Ovary (tissue), 10 donors: ENCODE data around the gene TAF1. TPM values are rescaled to one million over a fixed set of nuclear protein-coding genes. Genes with fewer than 3 reads are reported as not detected.
"Not testable (repeated sequence)": the region's sequence is repeated elsewhere in the genome, so short reads cannot be mapped to it uniquely, and the experiment has no call there.

ENCODE experiments used
- DNase-seq, 5 donors: peaks; one replicate each; pipeline ENCODE4 v3.0.0-alpha.2; 2019 to 2020
- H3K27ac ChIP-seq, 2 donors: fragments of 200-600 bp; one replicate each; pipeline versions ENCODE4 v1.5.1 to v1.8.0; 2019 to 2022
- H3K27me3 ChIP-seq: fragments of 200-600 bp; one replicate; pipeline ENCODE4 v1.8.0; 2022
- H3K36me3 ChIP-seq: fragments of 200-600 bp; sonication (generic); one replicate; pipeline ENCODE4 v1.5.1; 2019
- H3K4me1 ChIP-seq: one replicate; pipeline ENCODE4 v1.8.1; 2013; ENCODE audit warnings: mild to moderate bottlenecking, moderate library complexity; ENCODE audit not compliant: insufficient read depth
- H3K4me3 ChIP-seq: fragments of 200-600 bp; sonication (generic); one replicate; pipeline ENCODE4 v1.5.1; 2017
- H3K9me3 ChIP-seq, 2 donors: fragments of 200-600 bp in 1 of 2; sonication (generic) in 1 of 2; one replicate each; pipeline versions ENCODE4 v1.5.1 to v1.8.1; 2013 to 2019; ENCODE audit warnings: mild to moderate bottlenecking in 1 of 2, moderate library complexity in 1 of 2
- EP300 ChIP-seq: sonication (generic); formaldehyde crosslinking; IDR thresholded peaks from one replicate; pipeline ENCODE4 v1.6.1; 2017; ENCODE audit warnings: antibody characterized with exemption
- POLR2A ChIP-seq: fragments of 450-650 bp; IDR thresholded peaks from one replicate; pipeline ENCODE4 v1.6.1; 2017; ENCODE audit warnings: antibody characterized with exemption, mild to moderate bottlenecking, moderate library complexity
- WGBS, 3 donors: extraction: QIAGEN DNeasy Blood & Tissue Kit in 1 of 3; methylation state at CpG; one replicate each; pipeline versions ENCODE4 v1.1.5 to v1.1.7; 2013 to 2017; 5-methylcytosine and 5-hydroxymethylcytosine counted together
- intact Hi-C, 4 donors: fragments of 100-400 bp; cut with DNase I; formaldehyde crosslinking; loops; one replicate each; pipeline versions ENCODE4 v1.11.0 to v1.15.1; 2022 to 2023
- long read RNA-seq, 3 donors: library from polyadenylated mRNA in 2 of 3; unstranded in 2 of 3; transcript quantifications; one replicate each; pipeline ENCODE4 v2.0.0 and lab custom pipeline, GENCODE V29; 2021 to 2026
- polyA plus RNA-seq, 2 donors: library from polyadenylated mRNA; stranded (reverse); fragments of 200-250 nt in 1 of 2; fragments of 350-450 nt in 1 of 2; fragmentation: Illumina TruSeq in 1 of 2; extraction: RNeasy Lipid Tissue Mini Kit (QIAGEN cat#74804) in 1 of 2; gene quantifications; one replicate each; pipeline ENCODE4 v1.2.3, GENCODE V29; 2013 to 2014
- total RNA-seq, 7 donors: library from RNA; depleted of rRNA in 2 of 7; stranded (reverse); fragments of >200 nt in 2 of 7; fragmentation: NEBNext Ultra II Directional in 3 of 7; extraction: Animal tissue kit (Norgen Biotek cat#: 25700) in 3 of 7; gene quantifications; one replicate each; pipeline versions ENCODE4 v1.1.0 to v1.2.4, GENCODE V29; 2016 to 2023
- TF ChIP-seq, protein P1 (sequence below), 3 donors: fragments of 450-650 bp in 2 of 3; fragments of 200-600 bp in 1 of 3; IDR thresholded peaks; one replicate each; pipeline versions ENCODE4 v1.5.1 to v1.8.0; 2016 to 2022; ENCODE audit warnings: antibody characterized with exemption in 3 of 3, mild to moderate bottlenecking in 1 of 3
- donor health status: DM: no; HTN: no; CAD: no; lungs with moderate emphysema.
- donor health status: DM: no; HTN: no; CAD: no.
- donor health status: Bipolar disorder and iron deficiency.
- donor health status: DM: yes; HTN: yes; CAD: no.
- donor health status: DM: no; HTN: no; CAD: no.
- donor health status: DM: yes; HTN: yes; CAD: no.

Gene TAF1, protein sequence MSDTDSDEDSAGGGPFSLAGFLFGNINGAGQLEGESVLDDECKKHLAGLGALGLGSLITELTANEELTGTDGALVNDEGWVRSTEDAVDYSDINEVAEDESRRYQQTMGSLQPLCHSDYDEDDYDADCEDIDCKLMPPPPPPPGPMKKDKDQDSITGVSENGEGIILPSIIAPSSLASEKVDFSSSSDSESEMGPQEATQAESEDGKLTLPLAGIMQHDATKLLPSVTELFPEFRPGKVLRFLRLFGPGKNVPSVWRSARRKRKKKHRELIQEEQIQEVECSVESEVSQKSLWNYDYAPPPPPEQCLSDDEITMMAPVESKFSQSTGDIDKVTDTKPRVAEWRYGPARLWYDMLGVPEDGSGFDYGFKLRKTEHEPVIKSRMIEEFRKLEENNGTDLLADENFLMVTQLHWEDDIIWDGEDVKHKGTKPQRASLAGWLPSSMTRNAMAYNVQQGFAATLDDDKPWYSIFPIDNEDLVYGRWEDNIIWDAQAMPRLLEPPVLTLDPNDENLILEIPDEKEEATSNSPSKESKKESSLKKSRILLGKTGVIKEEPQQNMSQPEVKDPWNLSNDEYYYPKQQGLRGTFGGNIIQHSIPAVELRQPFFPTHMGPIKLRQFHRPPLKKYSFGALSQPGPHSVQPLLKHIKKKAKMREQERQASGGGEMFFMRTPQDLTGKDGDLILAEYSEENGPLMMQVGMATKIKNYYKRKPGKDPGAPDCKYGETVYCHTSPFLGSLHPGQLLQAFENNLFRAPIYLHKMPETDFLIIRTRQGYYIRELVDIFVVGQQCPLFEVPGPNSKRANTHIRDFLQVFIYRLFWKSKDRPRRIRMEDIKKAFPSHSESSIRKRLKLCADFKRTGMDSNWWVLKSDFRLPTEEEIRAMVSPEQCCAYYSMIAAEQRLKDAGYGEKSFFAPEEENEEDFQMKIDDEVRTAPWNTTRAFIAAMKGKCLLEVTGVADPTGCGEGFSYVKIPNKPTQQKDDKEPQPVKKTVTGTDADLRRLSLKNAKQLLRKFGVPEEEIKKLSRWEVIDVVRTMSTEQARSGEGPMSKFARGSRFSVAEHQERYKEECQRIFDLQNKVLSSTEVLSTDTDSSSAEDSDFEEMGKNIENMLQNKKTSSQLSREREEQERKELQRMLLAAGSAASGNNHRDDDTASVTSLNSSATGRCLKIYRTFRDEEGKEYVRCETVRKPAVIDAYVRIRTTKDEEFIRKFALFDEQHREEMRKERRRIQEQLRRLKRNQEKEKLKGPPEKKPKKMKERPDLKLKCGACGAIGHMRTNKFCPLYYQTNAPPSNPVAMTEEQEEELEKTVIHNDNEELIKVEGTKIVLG (N-terminal part only)
- total RNA-seq, result 10 to 100 TPM; 25.5 to 52.0 (median 46.0) TPM
- polyA plus RNA-seq, result 10 to 100 TPM; 20.0 to 33.8 TPM
- long read RNA-seq, donor 1, partial matches to known transcripts, result 17 of 35 reads
- long read RNA-seq, donor 1, other reads (novel, unspliced or antisense), result 18 of 35 reads
- long read RNA-seq, donor 2, partial matches to known transcripts, result 0 of 1 reads
- long read RNA-seq, donor 2, other reads (novel, unspliced or antisense), result 0 of 1 reads
- long read RNA-seq, donor 3, partial matches to known transcripts, result 5 of 15 reads
- long read RNA-seq, donor 3, other reads (novel, unspliced or antisense), result 10 of 15 reads

DNA sequence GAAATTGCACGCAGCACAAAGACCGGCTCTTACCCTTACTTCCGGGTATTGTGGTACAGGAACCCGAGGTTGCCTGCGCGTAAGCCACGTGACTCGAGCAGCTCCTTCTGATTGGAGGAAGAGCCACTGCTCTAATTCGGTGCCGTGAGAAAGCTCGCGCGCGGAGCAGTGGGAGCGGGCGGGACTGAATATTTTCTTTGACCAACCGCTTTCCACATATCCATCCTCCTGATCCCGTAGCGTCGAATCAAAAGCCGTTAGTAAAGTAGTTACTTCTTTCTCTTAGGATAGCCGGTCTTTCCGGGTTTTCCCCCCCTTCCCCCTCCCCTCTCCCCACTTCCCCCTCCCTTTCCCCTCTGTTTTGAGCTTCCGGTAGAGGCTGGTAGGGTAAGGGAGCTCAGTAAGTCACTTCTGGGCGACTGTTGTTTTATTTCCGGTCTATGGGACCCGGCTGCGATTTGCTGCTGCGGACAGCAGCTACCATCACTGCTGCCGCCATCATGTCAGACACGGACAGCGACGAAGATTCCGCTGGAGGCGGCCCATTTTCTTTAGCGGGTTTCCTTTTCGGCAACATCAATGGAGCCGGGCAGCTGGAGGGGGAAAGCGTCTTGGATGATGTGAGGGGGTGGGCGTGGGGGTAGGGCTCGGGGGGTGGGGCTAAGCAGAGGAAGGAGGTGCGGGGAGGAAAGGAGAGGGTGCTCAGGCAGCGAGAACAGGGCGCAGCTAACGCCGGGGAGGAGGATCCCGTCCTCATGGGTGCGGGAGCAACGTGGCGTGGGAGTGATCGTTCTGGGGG lies at the start of gene TAF1:
Gene TAF1 (plus strand): TSS at position 483 of the 799 bp plus-strand sequence. CDS start 18 bp downstream, at position 501.
- Histone ChIP-seq H3K36me3 (no peaks in the 10 kb centered on the region), H3K27ac (peak within 1 kb of the TSS; percentile 46 to 69), H3K4me1 (peaks cover 6% of the 10 kb centered on the region), H3K27me3 (no peaks in the 10 kb centered on the region), H3K4me3 (peak within 1 kb of the TSS; percentile 68), H3K9me3 (no peaks in the 10 kb centered on the region)
- WGBS, 3 donors, result 29 to 47% (median 43%) methylated on average over 51 of the region's 51 CpGs
- intact Hi-C loops, result loop anchor here in 2 of 4 donors (10.0 kb wide), 2 partner anchors 71 to 111 kb away; partner anchors contain the start of gene ZMYM3 (in 1 of the 2)
- peak; percentile 87 to 94 (median 91) for DNase-seq
- TF ChIP-seq, protein P1, sequence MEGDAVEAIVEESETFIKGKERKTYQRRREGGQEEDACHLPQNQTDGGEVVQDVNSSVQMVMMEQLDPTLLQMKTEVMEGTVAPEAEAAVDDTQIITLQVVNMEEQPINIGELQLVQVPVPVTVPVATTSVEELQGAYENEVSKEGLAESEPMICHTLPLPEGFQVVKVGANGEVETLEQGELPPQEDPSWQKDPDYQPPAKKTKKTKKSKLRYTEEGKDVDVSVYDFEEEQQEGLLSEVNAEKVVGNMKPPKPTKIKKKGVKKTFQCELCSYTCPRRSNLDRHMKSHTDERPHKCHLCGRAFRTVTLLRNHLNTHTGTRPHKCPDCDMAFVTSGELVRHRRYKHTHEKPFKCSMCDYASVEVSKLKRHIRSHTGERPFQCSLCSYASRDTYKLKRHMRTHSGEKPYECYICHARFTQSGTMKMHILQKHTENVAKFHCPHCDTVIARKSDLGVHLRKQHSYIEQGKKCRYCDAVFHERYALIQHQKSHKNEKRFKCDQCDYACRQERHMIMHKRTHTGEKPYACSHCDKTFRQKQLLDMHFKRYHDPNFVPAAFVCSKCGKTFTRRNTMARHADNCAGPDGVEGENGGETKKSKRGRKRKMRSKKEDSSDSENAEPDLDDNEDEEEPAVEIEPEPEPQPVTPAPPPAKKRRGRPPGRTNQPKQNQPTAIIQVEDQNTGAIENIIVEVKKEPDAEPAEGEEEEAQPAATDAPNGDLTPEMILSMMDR (IDR thresholded peaks at IDR 0.05), result no peak
- TF ChIP-seq EP300, result no peak
- no peak for TF ChIP-seq POLR2A

DNA sequence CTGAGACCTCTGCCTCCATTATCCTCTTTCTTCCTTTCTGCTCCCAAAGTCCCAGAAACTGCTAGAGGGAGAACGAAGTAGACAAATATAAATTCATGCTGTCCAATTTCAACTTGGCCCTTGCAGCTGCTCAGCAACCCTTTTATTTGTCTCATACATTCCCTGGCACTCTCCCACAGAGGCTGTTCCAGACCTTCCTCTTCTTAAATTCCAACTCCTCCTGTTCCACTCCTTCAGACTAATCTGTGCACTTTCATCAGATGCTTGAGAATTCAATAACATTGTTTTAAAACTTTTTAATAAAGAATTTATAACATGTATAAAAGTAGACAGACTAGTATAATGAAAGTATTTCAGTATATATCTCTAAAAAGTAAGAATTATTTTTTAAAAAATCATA lies 49.2 kb upstream of the TAF1 start:
- H3K4me1 ChIP-seq, H3K27ac ChIP-seq, H3K36me3 ChIP-seq, H3K9me3 ChIP-seq, intact Hi-C loops, H3K27me3 ChIP-seq, DNase-seq, H3K4me3 ChIP-seq: not testable (repeated sequence)
- WGBS, 3 donors, result 25 to 29% methylated on average over 1 of the region's 1 CpG; no CpG with 5 or more reads in 1 of the 3 donors

DNA sequence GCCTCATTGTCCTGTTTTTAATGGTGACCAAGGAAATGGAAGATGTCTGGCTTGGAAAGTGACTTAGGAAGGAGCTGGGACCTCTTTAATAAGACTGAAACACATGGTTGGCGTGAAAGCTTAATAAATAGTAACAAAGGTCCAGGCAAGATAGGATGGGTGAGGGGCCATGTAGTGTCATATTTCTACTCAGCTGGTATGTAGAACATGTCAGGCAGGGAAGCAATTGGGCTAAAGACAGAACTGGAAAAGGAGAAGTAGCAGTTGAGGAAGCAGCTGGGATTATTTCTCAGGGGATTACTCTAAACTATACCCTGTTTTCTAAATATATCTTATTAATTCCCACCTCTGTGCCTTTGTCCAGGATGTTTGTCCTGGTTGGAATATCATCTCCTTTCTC lies 46.0 kb upstream of the TAF1 start:
- Histone ChIP-seq H3K27ac (no peak overlapping the region), H3K27me3 (no peaks in the 10 kb centered on the region), H3K36me3 (no peaks in the 10 kb centered on the region), H3K4me1 (no peaks in the 10 kb centered on the region), H3K9me3 (no peaks in the 10 kb centered on the region), H3K4me3 (no peak overlapping the region)
- intact Hi-C loops, result no loop called here
- TF ChIP-seq, protein P1 (IDR thresholded peaks at IDR 0.05), result no peak
- no peak for TF ChIP-seq POLR2A
- TF ChIP-seq EP300, result no peak
- DNase-seq, result no peak
- WGBS, 3 donors, result 67 to 82% (median 74%) methylated on average over 1 of the region's 1 CpG

DNA sequence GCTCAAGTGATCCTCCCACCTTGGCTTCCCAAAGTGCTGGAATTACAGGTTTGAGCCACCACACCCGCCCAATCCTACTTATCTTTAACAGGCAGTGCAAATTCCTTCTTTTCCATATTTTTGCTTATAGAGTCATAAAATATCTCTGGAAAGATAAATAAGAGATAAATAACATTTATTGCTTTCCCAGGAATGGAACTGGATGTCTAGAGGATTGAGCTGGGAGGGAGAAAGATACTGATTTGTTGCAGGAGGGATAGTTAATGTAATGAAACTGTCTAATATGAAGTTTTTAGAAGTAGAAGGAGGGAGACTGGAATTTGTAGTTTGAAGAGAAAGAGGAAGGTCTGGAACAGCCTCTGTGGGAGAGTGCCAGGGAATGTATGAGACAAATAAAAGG lies 44.4 kb upstream of the TAF1 start:
- TF ChIP-seq, protein P1 (IDR thresholded peaks at IDR 0.05), result no peak
- no peak for TF ChIP-seq POLR2A
- no peak for TF ChIP-seq EP300
- H3K27me3 ChIP-seq, result no peaks in the 10 kb centered on the region
- no peak overlapping the region for H3K4me3 ChIP-seq
- intact Hi-C loops, result no loop called here
- no peaks in the 10 kb centered on the region for H3K36me3 ChIP-seq
- 60 to 74% (median 64%) methylated on average over 1 of the region's 1 CpG for WGBS, 3 donors
- no peaks in the 10 kb centered on the region for H3K4me1 ChIP-seq
- no peak for DNase-seq
- no peak overlapping the region for H3K27ac ChIP-seq
- no peaks in the 10 kb centered on the region for H3K9me3 ChIP-seq

DNA sequence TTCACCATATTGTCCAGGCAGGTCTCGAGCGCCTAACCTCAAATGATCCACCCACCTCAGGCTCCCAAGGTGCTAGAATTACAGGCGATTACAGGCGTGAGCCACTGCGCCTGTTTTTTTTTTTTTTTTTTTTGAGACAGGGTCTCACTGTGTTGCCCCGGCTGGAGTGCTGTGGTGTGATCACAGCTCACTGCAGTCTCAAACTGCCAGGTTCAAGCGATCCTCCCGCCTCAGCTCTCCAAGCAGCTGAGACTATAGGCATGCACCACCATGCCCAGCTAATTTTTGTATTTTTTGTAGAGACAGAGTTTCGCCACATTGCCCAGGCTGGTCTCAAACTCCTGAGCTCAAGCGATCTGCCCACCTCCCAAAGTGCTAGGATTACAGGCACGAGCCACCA lies 41.7 kb upstream of the TAF1 start:
- H3K4me1 ChIP-seq, H3K36me3 ChIP-seq, intact Hi-C loops, H3K4me3 ChIP-seq, H3K9me3 ChIP-seq, H3K27ac ChIP-seq, DNase-seq, H3K27me3 ChIP-seq: not testable (repeated sequence)
- WGBS, 3 donors, result 86 to 92% (median 89%) methylated on average over 11 of the region's 11 CpGs
